GM12865 (cell line): ENCODE measurements around the gene MTIF2.
"Not testable (repeated sequence)": the region's sequence is repeated elsewhere in the genome, so short reads cannot be mapped to it uniquely, and the experiment has no call there.

ENCODE experiments used
- DNase-seq: peaks from one replicate; pipeline ENCODE4 v3.0.0; 2010; ENCODE audit warnings: low read depth
- H3K4me3 ChIP-seq: 2 replicates; pipeline ENCODE4 v1.5.1; 2011; ENCODE audit warnings: mild to moderate bottlenecking, low read depth, low read length, control low read depth
- CTCF ChIP-seq: IDR thresholded peaks from 2 replicates; pipeline ENCODE4 v1.5.1; 2011; ENCODE audit warnings: low read length, control low read depth, low read depth, inconsistent platforms; ENCODE audit not compliant: insufficient read depth; ENCODE audit errors: missing control alignments

MTIF2 gene

GRCh38 chr2:55213822-55214221, 55.2 kb downstream of the MTIF2 start:
- no peak for TF ChIP-seq CTCF
- no peak overlapping the region for H3K4me3 ChIP-seq
- no peak for DNase-seq

GRCh38 chr2:55204950-55205349, 64.1 kb downstream of the MTIF2 start:
- DNase-seq: no peak
- H3K4me3 ChIP-seq: no peak overlapping the region
- no peak for TF ChIP-seq CTCF

- no peak overlapping the region for H3K4me3 ChIP-seq
- DNase-seq: no peak
- no peak for TF ChIP-seq CTCF
Measured at GRCh38 chr2:55204536-55204935, 64.5 kb downstream of the MTIF2 start.

GRCh38 chr2:55200416-55200815, 68.6 kb downstream of the MTIF2 start:
- no peak for TF ChIP-seq CTCF
- no peak overlapping the region for H3K4me3 ChIP-seq
- no peak for DNase-seq

- H3K4me3 ChIP-seq: no peak overlapping the region
- no peak for TF ChIP-seq CTCF
- DNase-seq: no peak
Measured at GRCh38 chr2:55196526-55196925, 72.5 kb downstream of the MTIF2 start.

GRCh38 chr2:55191888-55192287, 77.1 kb downstream of the MTIF2 start:
- not testable (repeated sequence) for DNase-seq, H3K4me3 ChIP-seq

- H3K4me3 ChIP-seq, DNase-seq: not testable (repeated sequence)
Measured at GRCh38 chr2:55186837-55187236, 82.2 kb downstream of the MTIF2 start.
